Hippocampal formation (tissue), 2 donors: ENCODE measurements around the gene DIPK1A.
A peak's percentile ranks its signal among the peaks of the same experiment; 100 is the strongest.

Source experiments
- DNase-seq, 2 donors: peaks; one replicate each; lab custom pipeline; 2025; lab: John Stamatoyannopoulos, UW

Gene DIPK1A

GRCh38 chr1:92961131-92961895, at the start of gene DIPK1A:
Gene DIPK1A, minus strand, starts transcription at chr1:92961462. Its CDS starts 33 bp downstream, at chr1:92961429.
- peak; percentile 69 to 83 for DNase-seq

- DNase-seq: no peak
These were observed 46.8 kb upstream of the DIPK1A start for GRCh38 chr1:93007941-93008577.

- no peak for DNase-seq
These were observed 44.0 kb upstream of the DIPK1A start for GRCh38 chr1:93005252-93005598.

GRCh38 chr1:93004566-93005251, 43.4 kb upstream of the DIPK1A start:
- no peak for DNase-seq

GRCh38 chr1:93003981-93004380, 42.7 kb upstream of the DIPK1A start:
- no peak for DNase-seq

GRCh38 chr1:93002781-93003180, 41.5 kb upstream of the DIPK1A start:
- no peak for DNase-seq

GRCh38 chr1:93001893-93002292, 40.6 kb upstream of the DIPK1A start:
- DNase-seq: no peak

GRCh38 chr1:93000751-93001175, 39.5 kb upstream of the DIPK1A start:
- no peak for DNase-seq

GRCh38 chr1:93000291-93000690, 39.0 kb upstream of the DIPK1A start:
- DNase-seq: peak in 1 of 2 donors; percentile 3

GRCh38 chr1:92998821-92999220, 37.6 kb upstream of the DIPK1A start:
- no peak for DNase-seq

GRCh38 chr1:92995441-92996430, 34.5 kb upstream of the DIPK1A start:
- DNase-seq: no peak

- peak; percentile 47 to 87 for DNase-seq
These were observed 32.9 kb upstream of the DIPK1A start for GRCh38 chr1:92994105-92994712.

- DNase-seq: no peak
These were observed 32.3 kb upstream of the DIPK1A start for GRCh38 chr1:92993581-92993980.

- DNase-seq: no peak
These were observed 31.6 kb upstream of the DIPK1A start for GRCh38 chr1:92992877-92993276.

- DNase-seq: no peak
These were observed 30.8 kb upstream of the DIPK1A start for GRCh38 chr1:92992054-92992453.

GRCh38 chr1:92990828-92991227, 29.6 kb upstream of the DIPK1A start:
- no peak for DNase-seq

GRCh38 chr1:92989936-92990583, 28.8 kb upstream of the DIPK1A start:
- DNase-seq: no peak

- DNase-seq: no peak
These were observed 28.0 kb upstream of the DIPK1A start for GRCh38 chr1:92989253-92989652.

- no peak for DNase-seq
These were observed 26.2 kb upstream of the DIPK1A start for GRCh38 chr1:92987462-92987861.

- DNase-seq: no peak
These were observed 23.8 kb upstream of the DIPK1A start for GRCh38 chr1:92985101-92985500.
